ENCODE results near the gene PARD3B. TPM values are rescaled to one million over a fixed set of nuclear protein-coding genes. Genes with fewer than 3 reads are reported as not detected.

Gene PARD3B
- total RNA-seq, 1 experiment from 2014 or later: 3.6 TPM

DNA sequence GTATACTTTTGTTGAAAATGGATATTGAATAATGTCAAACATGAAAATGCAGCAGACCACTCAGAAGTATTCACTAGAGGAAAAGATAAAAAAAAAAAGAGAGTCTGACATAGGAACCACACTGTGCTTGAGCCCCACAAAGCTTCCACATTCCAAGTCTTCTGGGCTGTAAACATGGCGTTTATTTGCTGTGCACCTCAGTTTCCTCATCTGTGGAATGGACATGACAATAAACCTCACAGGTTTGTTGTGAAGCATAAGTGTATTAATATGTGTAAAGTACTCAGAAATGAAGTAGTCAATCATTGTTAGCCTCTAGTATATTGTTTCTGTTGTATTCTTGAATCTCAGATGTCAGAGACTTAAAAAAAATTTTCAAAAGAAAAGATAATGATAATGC lies 611.2 kb downstream of the PARD3B start:
- ChIA-PET POLR2A (no interaction called here), CTCF (no interaction called here)
- Histone ChIP-seq H3K4me1 (ENCODE audit: control insufficient read depth, insufficient read depth, low read length) (no peaks in the 10 kb centered on the region), H3K36me3 (ENCODE audit: control insufficient read depth, insufficient read depth, low read length) (no peaks in the 10 kb centered on the region), H3K27me3 (ENCODE audit: control insufficient read depth, insufficient read depth, low read length) (no peaks in the 10 kb centered on the region), H3K9me3 (ENCODE audit: control insufficient read depth, insufficient read depth, low read depth, low read length) (no peaks in the 10 kb centered on the region), H3K27ac (ENCODE audit: low read length) (no peak overlapping the region), H3K4me3 (ENCODE audit: low read depth in 2 of 2, low read length in 2 of 2) (no peak overlapping the region)
- in situ Hi-C loops (cut with HindIII; ENCODE audit: low pct_unique_long_range_greater_than_20kb, low sequenced_read_pairs): no loop called here
- DNase-seq (ENCODE audit: low read depth, low spot score) (no peak), ATAC-seq (no peak)
- intact Hi-C loops (cut with micrococcal nuclease; ENCODE audit: unreplicated experiment): no loop called here
- BruUV-seq (replicated peaks): no TSS peak
- TF ChIP-seq POLR2AphosphoS5 (IDR thresholded peaks at IDR 0.05; ENCODE audit: low read depth, low read length) (no peak), TCF7L2 (IDR thresholded peaks at IDR 0.05; ENCODE audit: low read depth, low read length) (no peak), SIN3A (IDR thresholded peaks at IDR 0.05; ENCODE audit: borderline replicate concordance, insufficient read depth, low read depth, low read length) (no peak)
- TF ChIP-seq, protein P1, sequence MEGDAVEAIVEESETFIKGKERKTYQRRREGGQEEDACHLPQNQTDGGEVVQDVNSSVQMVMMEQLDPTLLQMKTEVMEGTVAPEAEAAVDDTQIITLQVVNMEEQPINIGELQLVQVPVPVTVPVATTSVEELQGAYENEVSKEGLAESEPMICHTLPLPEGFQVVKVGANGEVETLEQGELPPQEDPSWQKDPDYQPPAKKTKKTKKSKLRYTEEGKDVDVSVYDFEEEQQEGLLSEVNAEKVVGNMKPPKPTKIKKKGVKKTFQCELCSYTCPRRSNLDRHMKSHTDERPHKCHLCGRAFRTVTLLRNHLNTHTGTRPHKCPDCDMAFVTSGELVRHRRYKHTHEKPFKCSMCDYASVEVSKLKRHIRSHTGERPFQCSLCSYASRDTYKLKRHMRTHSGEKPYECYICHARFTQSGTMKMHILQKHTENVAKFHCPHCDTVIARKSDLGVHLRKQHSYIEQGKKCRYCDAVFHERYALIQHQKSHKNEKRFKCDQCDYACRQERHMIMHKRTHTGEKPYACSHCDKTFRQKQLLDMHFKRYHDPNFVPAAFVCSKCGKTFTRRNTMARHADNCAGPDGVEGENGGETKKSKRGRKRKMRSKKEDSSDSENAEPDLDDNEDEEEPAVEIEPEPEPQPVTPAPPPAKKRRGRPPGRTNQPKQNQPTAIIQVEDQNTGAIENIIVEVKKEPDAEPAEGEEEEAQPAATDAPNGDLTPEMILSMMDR (IDR thresholded peaks at IDR 0.05): no peak
- TF ChIP-seq, protein P2, sequence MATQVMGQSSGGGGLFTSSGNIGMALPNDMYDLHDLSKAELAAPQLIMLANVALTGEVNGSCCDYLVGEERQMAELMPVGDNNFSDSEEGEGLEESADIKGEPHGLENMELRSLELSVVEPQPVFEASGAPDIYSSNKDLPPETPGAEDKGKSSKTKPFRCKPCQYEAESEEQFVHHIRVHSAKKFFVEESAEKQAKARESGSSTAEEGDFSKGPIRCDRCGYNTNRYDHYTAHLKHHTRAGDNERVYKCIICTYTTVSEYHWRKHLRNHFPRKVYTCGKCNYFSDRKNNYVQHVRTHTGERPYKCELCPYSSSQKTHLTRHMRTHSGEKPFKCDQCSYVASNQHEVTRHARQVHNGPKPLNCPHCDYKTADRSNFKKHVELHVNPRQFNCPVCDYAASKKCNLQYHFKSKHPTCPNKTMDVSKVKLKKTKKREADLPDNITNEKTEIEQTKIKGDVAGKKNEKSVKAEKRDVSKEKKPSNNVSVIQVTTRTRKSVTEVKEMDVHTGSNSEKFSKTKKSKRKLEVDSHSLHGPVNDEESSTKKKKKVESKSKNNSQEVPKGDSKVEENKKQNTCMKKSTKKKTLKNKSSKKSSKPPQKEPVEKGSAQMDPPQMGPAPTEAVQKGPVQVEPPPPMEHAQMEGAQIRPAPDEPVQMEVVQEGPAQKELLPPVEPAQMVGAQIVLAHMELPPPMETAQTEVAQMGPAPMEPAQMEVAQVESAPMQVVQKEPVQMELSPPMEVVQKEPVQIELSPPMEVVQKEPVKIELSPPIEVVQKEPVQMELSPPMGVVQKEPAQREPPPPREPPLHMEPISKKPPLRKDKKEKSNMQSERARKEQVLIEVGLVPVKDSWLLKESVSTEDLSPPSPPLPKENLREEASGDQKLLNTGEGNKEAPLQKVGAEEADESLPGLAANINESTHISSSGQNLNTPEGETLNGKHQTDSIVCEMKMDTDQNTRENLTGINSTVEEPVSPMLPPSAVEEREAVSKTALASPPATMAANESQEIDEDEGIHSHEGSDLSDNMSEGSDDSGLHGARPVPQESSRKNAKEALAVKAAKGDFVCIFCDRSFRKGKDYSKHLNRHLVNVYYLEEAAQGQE (IDR thresholded peaks at IDR 0.05; ENCODE audit: insufficient read depth in 1 of 2, low read depth in 2 of 2, low read length in 1 of 2): no peak

DNA sequence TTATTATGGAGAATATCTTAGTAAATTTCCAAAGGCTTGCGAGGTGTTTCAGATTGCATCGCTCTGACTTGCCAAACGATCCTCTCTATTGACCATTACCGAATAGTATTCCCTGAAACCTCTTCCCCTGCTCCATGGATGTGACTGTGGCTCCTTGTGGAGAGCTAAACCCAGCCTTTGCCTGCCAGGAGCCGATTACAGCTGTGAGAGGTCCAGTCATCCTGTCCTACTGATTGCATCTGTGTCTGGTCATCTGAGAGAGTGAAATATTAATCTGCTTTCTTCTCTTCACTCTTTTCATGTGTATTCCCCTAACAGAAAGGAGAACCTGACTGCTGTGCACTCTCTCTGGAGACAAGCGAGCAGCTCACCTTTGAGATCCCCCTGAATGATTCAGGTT lies 613.1 kb downstream of the PARD3B start:
- in situ Hi-C loops (cut with HindIII; ENCODE audit: low pct_unique_long_range_greater_than_20kb, low sequenced_read_pairs): no loop called here
- Histone ChIP-seq H3K36me3 (ENCODE audit: control insufficient read depth, insufficient read depth, low read length) (no peaks in the 10 kb centered on the region), H3K27ac (ENCODE audit: low read length) (peak overlapping the region; percentile 51; the same call in 1 of the 2 replicates), H3K4me1 (ENCODE audit: control insufficient read depth, insufficient read depth, low read length) (no peaks in the 10 kb centered on the region), H3K9me3 (ENCODE audit: control insufficient read depth, insufficient read depth, low read depth, low read length) (no peaks in the 10 kb centered on the region), H3K4me3 (ENCODE audit: low read depth in 2 of 2, low read length in 2 of 2) (no peak overlapping the region), H3K27me3 (ENCODE audit: control insufficient read depth, insufficient read depth, low read length) (no peaks in the 10 kb centered on the region)
- intact Hi-C loops (cut with micrococcal nuclease; ENCODE audit: unreplicated experiment): no loop called here
- no TSS peak for BruUV-seq (replicated peaks)
- POLR2A ChIA-PET: interaction anchor here (0.5 kb wide), 1 partner anchor 31 kb away, joined by 8 read pairs; no protein-coding TSS in a partner anchor
- no peak for DNase-seq (ENCODE audit: low read depth, low spot score)
- no peak for ATAC-seq
- TF ChIP-seq, protein P2 (IDR thresholded peaks at IDR 0.05; ENCODE audit: insufficient read depth in 1 of 2, low read depth in 2 of 2, low read length in 1 of 2): no peak
- TF ChIP-seq TCF7L2 (IDR thresholded peaks at IDR 0.05; ENCODE audit: low read depth, low read length) (no peak), POLR2AphosphoS5 (IDR thresholded peaks at IDR 0.05; ENCODE audit: low read depth, low read length) (no peak), SIN3A (IDR thresholded peaks at IDR 0.05; ENCODE audit: borderline replicate concordance, insufficient read depth, low read depth, low read length) (no peak)
- TF ChIP-seq, protein P1 (IDR thresholded peaks at IDR 0.05): no peak
- CTCF ChIA-PET: no interaction called here

Data from Panc1 (cell line).